ENCODE data around the gene RERG. TPM values are rescaled to one million over a fixed set of nuclear protein-coding genes. Genes with fewer than 3 reads are reported as not detected.

The RERG gene
- total RNA-seq, 6 donors from 2014 or later: 9.7 to 21.9 (median 11.9) TPM

DNA sequence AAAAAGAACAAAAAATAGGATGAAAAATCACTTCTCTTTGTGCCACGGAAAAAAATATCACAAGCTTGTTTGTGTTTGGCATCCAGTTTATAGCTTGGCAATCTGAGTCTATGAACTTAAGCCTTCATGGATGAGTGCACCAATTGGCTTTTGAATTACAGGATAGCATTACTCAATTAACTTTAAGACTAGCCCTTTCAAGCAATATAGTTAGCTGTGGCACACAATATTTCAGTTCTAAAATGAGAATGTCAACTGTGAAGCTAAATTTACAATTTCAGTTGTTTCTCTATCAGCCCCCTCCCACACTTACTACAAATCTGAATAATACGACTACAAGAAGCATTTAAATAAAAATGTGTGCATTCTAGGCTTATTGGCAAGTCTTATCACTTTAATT is 8.3 kb downstream of the RERG start:
- no peak for ATAC-seq (ENCODE audit: low FRiP score in 2 of 2)
- H3K9me3 ChIP-seq: no peaks in the 10 kb centered on the region
- no peak overlapping the region for H3K4me3 ChIP-seq
- 71 to 75% methylated on average over 2 of the region's 2 CpGs for WGBS, 2 donors
- H3K27me3 ChIP-seq: no peaks in the 10 kb centered on the region
- H3K27ac ChIP-seq: no peak overlapping the region
- TF ChIP-seq POLR2AphosphoS5 (IDR thresholded peaks at IDR 0.05) (no peak), EP300 (IDR thresholded peaks at IDR 0.05) (no peak), POLR2A (IDR thresholded peaks at IDR 0.05) (no peak)
- TF ChIP-seq, protein P1, sequence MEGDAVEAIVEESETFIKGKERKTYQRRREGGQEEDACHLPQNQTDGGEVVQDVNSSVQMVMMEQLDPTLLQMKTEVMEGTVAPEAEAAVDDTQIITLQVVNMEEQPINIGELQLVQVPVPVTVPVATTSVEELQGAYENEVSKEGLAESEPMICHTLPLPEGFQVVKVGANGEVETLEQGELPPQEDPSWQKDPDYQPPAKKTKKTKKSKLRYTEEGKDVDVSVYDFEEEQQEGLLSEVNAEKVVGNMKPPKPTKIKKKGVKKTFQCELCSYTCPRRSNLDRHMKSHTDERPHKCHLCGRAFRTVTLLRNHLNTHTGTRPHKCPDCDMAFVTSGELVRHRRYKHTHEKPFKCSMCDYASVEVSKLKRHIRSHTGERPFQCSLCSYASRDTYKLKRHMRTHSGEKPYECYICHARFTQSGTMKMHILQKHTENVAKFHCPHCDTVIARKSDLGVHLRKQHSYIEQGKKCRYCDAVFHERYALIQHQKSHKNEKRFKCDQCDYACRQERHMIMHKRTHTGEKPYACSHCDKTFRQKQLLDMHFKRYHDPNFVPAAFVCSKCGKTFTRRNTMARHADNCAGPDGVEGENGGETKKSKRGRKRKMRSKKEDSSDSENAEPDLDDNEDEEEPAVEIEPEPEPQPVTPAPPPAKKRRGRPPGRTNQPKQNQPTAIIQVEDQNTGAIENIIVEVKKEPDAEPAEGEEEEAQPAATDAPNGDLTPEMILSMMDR (IDR thresholded peaks at IDR 0.05): no peak
- H3K36me3 ChIP-seq: no peaks in the 10 kb centered on the region
- DNase-seq: no peak
- peaks cover 0 to 4% (median 0%) of the 10 kb centered on the region in 4 donors for H3K4me1 ChIP-seq

DNA sequence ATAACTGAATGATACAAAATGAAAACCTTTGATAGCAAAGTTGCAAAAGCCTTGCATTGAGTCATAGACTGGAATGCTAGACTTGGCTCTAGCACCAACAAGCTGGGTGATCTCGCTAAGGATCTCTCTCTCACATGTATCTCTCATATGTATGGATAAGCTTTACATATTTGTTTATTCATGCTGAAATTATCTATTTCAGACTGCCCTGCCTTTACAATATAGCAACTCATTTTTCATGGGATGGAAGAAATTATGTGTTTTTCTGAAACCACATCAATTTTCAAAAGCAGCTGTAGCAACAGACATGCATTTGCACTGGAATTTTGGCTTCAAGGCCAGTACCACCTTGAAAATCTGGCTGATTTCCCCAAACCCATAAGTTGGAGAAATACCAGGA is 11.4 kb downstream of the RERG start:
- Histone ChIP-seq H3K27me3 (no peaks in the 10 kb centered on the region), H3K9me3 (no peaks in the 10 kb centered on the region), H3K4me1 (no peaks in the 10 kb centered on the region), H3K4me3 (no peak overlapping the region), H3K27ac (peak overlapping the region in 2 of 4 donors; percentile 24 to 37), H3K36me3 (no peaks in the 10 kb centered on the region)
- TF ChIP-seq POLR2AphosphoS5 (IDR thresholded peaks at IDR 0.05): no peak
- TF ChIP-seq POLR2A (IDR thresholded peaks at IDR 0.05): no peak
- TF ChIP-seq, protein P1 (IDR thresholded peaks at IDR 0.05): no peak
- TF ChIP-seq EP300 (IDR thresholded peaks at IDR 0.05): no peak
- WGBS, 2 donors: 52 to 66% methylated on average over 1 of the region's 1 CpG
- no peak for DNase-seq
- peak in 1 of 2 donors; percentile 69 for ATAC-seq (ENCODE audit: low FRiP score in 2 of 2)

DNA sequence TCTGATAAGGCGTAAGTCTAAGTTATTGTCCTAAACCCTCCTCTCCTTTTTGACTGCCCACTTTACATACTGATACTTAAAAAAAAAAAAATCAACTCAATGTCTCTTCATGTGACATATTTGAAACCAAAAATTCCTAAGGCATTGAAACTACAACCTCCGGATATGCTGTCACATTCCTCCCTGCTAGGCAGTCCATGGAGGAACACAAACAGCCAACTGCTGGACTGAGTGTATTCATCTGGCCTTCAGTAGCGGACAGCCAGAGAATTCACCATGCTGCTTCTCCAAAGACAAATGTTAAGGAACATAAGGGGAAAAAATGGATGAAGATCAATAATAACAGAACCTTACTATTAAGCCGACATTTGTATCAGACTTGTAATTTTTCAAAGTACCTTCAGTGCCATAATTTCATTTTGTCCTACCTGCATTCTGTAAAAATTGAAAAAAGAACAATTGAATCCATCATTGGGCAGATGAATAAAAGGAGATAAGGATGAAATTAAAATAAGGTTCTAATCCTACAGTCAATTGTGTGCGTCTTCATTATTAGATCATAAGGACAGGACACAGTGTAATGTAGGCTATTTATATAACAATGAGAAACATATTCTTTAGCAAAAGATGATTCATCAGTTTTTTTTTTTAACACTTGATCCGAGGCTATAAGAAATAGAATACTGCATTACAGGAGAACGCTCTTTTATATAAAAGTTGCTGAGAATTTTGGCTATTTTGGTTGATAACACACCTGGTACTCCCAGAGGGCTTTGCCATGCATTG is 12.2 kb downstream of the RERG start:
- WGBS, 2 donors: 75 to 76% methylated on average over 7 of the region's 7 CpGs
- Histone ChIP-seq H3K4me3 (no peak overlapping the region), H3K4me1 (no peaks in the 10 kb centered on the region), H3K9me3 (no peaks in the 10 kb centered on the region), H3K36me3 (no peaks in the 10 kb centered on the region), H3K27me3 (no peaks in the 10 kb centered on the region), H3K27ac (peak overlapping the region; percentile 24 to 39 (median 35))
- ATAC-seq (ENCODE audit: low FRiP score in 2 of 2) (peak in 1 of 2 donors; percentile 45), DNase-seq (no peak)
- no peak for TF ChIP-seq POLR2A (IDR thresholded peaks at IDR 0.05)
- TF ChIP-seq, protein P1 (IDR thresholded peaks at IDR 0.05): no peak
- TF ChIP-seq EP300 (IDR thresholded peaks at IDR 0.05): no peak
- TF ChIP-seq POLR2AphosphoS5 (IDR thresholded peaks at IDR 0.05): no peak

DNA sequence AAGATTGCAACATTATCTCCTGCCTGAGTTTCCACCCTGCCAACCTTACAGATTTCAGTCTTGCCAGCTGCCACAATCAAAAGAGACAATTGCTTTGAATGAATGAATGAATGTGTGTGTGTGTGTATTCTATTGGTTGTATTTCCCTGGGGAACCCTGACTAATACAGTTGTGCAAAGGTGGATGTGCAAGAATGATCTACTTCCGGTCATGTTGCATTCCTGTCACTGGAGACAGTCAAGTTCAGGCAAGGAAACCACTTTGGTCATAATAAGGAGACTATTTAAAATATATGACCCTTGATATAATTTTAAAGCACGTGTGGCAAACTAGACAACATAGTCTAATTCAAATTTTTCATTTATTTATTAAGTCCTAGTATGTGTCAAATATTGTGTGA is 13.1 kb downstream of the RERG start:
- H3K27ac ChIP-seq: peak overlapping the region; percentile 33 to 43 (median 36)
- DNase-seq (no peak), ATAC-seq (ENCODE audit: low FRiP score in 2 of 2) (no peak)
- H3K9me3 ChIP-seq: no peaks in the 10 kb centered on the region
- no peak for TF ChIP-seq POLR2A (IDR thresholded peaks at IDR 0.05)
- TF ChIP-seq POLR2AphosphoS5 (IDR thresholded peaks at IDR 0.05): no peak
- TF ChIP-seq, protein P1 (IDR thresholded peaks at IDR 0.05): peak in 2 of 6 experiments; percentile 20 to 34
- no peaks in the 10 kb centered on the region for H3K4me1 ChIP-seq
- 67 to 82% methylated on average over 2 of the region's 2 CpGs for WGBS, 2 donors
- H3K27me3 ChIP-seq: no peaks in the 10 kb centered on the region
- H3K36me3 ChIP-seq: no peaks in the 10 kb centered on the region
- H3K4me3 ChIP-seq: no peak overlapping the region

Measured in upper lobe of left lung (tissue), 6 donors.